ENCODE results near the gene CGB5.

CGB5 gene

GRCh38 chr19:49085020-49085867 lies 41.6 kb downstream of the CGB5 start, which contains the start of gene SNRNP70:
Gene SNRNP70 (plus strand): TSS chr19:49085451. CDS start chr19:49086415, 964 bp downstream.
- peak; percentile 86 to 100 (median 97) for DNase-seq

GRCh38 chr19:49085868-49086232 lies 42.2 kb downstream of the CGB5 start:
- no peak for DNase-seq

- no peak for DNase-seq
Observed at GRCh38 chr19:49086296-49086695, 42.6 kb downstream of the CGB5 start.

GRCh38 chr19:49091391-49092038 lies 47.9 kb downstream of the CGB5 start:
- no peak for DNase-seq

GRCh38 chr19:49092686-49093085 lies 49.0 kb downstream of the CGB5 start:
- no peak for DNase-seq
